K562 (cell line): Measurements from ENCODE around the gene NR1H3. TPM values are rescaled to one million over a fixed set of nuclear protein-coding genes. Genes with fewer than 3 reads are reported as not detected.

Experiments
- BDP1 ChIP-seq: IDR thresholded peaks from 3 replicates; pipeline ENCODE4 v1.6.1; 2011; ENCODE audit not compliant: insufficient read length, insufficient read depth
- CC2D1A ChIP-seq: fragments of 450-650 bp; IDR thresholded peaks from 2 replicates; pipeline ENCODE4 v1.6.1; 2017; ENCODE audit warnings: mild to moderate bottlenecking
- CREB5 ChIP-seq: fragments of 250-450 bp; sonication (Bioruptor Pico); IDR thresholded peaks from 2 replicates; pipeline ENCODE4 v1.5.0; 2020; ENCODE audit warnings: mild to moderate bottlenecking
- FOXA1 ChIP-seq: fragments of 450-650 bp; IDR thresholded peaks from 2 replicates; pipeline ENCODE4 v1.6.1; 2016; ENCODE audit warnings: mild to moderate bottlenecking, borderline replicate concordance
- GTF2F1 ChIP-seq: IDR thresholded peaks from 2 replicates; pipeline ENCODE4 v1.6.1; 2011; ENCODE audit warnings: low read depth, low read length, improper control_type of control experiment
- HSF4 ChIP-seq: fragments of 250-450 bp; sonication (Bioruptor Pico); IDR thresholded peaks from 2 replicates; pipeline ENCODE4 v2.1.2; 2022; ENCODE audit warnings: mild to moderate bottlenecking, moderate library complexity, borderline replicate concordance
- MAZ ChIP-seq, 2 experiments: fragments of 450-650 bp in 1 of 2; sonication (generic) in 1 of 2; formaldehyde crosslinking; IDR thresholded peaks in 1 of 2; conservative IDR thresholded peaks in 1 of 2; 2 replicates each; pipeline versions ENCODE4 v1.4.0 to v1.5.0; 2020; ENCODE audit warnings: mild to moderate bottlenecking in 1 of 2, missing genetic modification reagents in 1 of 2
- MYBL2 ChIP-seq, 2 experiments: fragments of 450-650 bp in 1 of 2; sonication (generic) in 1 of 2; formaldehyde crosslinking in 1 of 2; IDR thresholded peaks; 2 replicates each; pipeline versions ENCODE4 v1.6.1 to v1.8.1; 2017 to 2022; ENCODE audit warnings: borderline replicate concordance in 1 of 2, inconsistent platforms in 1 of 2, low read depth in 1 of 2, mild to moderate bottlenecking in 1 of 2, missing genetic modification reagents in 1 of 2, moderate library complexity in 1 of 2
- POU5F1 ChIP-seq: fragments of 150-350 bp; IDR thresholded peaks from 2 replicates; pipeline ENCODE4 v1.6.1; 2014; ENCODE audit warnings: borderline replicate concordance, low read length, low read depth, mild to moderate bottlenecking; ENCODE audit not compliant: partially characterized antibody
- SFPQ ChIP-seq: fragments of 200-400 bp; formaldehyde crosslinking; IDR thresholded peaks from 2 replicates; pipeline ENCODE4 v1.6.1; 2017; ENCODE audit warnings: mild to moderate bottlenecking, low read depth, low read length, moderate library complexity
- SLC30A9 ChIP-seq: fragments of 250-450 bp; sonication (Bioruptor Pico); IDR thresholded peaks from 2 replicates; pipeline ENCODE4 v1.8.0; 2022; ENCODE audit warnings: mild to moderate bottlenecking, moderate library complexity
- SRSF1 ChIP-seq: fragments of 200-400 bp; formaldehyde crosslinking; IDR thresholded peaks from 2 replicates; pipeline ENCODE4 v1.6.1; 2017; ENCODE audit warnings: mild to moderate bottlenecking, low read depth, low read length, moderate library complexity
- STAT5B ChIP-seq: fragments of 250-450 bp; sonication (Bioruptor Pico); IDR thresholded peaks from 2 replicates; pipeline ENCODE4 v1.8.0; 2021; ENCODE audit warnings: mild to moderate bottlenecking, inconsistent platforms
- TCFL5 ChIP-seq: fragments of 250-450 bp; sonication (Bioruptor Pico); conservative IDR thresholded peaks from 2 replicates; pipeline ENCODE4 v1.6.1; 2021; ENCODE audit warnings: mild to moderate bottlenecking, moderate library complexity, matching md5 sums
- TEAD4 ChIP-seq, 2 experiments: sonication (generic) in 1 of 2; formaldehyde crosslinking in 1 of 2; IDR thresholded peaks; 2 replicates each; pipeline versions ENCODE4 v1.6.1 to v1.8.0; 2012 to 2022; ENCODE audit warnings: borderline replicate concordance in 1 of 2, inconsistent platforms in 1 of 2, low read length in 1 of 2, mild to moderate bottlenecking in 1 of 2, missing genetic modification reagents in 1 of 2
- ZFP1 ChIP-seq: fragments of 450-650 bp; formaldehyde crosslinking; IDR thresholded peaks from 2 replicates; pipeline ENCODE4 v1.4.0; 2020; ENCODE audit warnings: mild to moderate bottlenecking, mixed read lengths
- ZNF253 ChIP-seq: fragments of 250-450 bp; sonication (Bioruptor Pico); conservative IDR thresholded peaks from 2 replicates; pipeline ENCODE4 v1.6.1; 2021; ENCODE audit warnings: mild to moderate bottlenecking
- ZNF609 ChIP-seq: sonication (generic); formaldehyde crosslinking; IDR thresholded peaks from 2 replicates; pipeline ENCODE4 v1.8.1; 2023; ENCODE audit warnings: missing genetic modification reagents, mild to moderate bottlenecking, borderline replicate concordance
- polyA plus RNA-seq, 8 experiments: library from polyadenylated mRNA; depleted of rRNA in 4 of 8; stranded (reverse) in 5 of 8; unstranded in 3 of 8; fragments of >200 nt; fragmentation: Nextera tagmentation in 2 of 8; fragmentation: Illumina TruSeq in 1 of 8; extraction: Ambion mirVana in 2 of 8; extraction: Trizol in 1 of 8; gene quantifications; 2 replicates each; pipeline versions ENCODE4 v1.2.1 to v1.2.3, GENCODE V29; 2011 to 2014; ENCODE audit warnings: inconsistent platforms in 1 of 8, missing spikeins in 1 of 8
- total RNA-seq, 7 experiments: library from RNA; depleted of rRNA in 6 of 7; stranded (reverse); fragments of >200 nt in 6 of 7; fragmentation: Illumina TruSeq in 2 of 7; extraction: Trizol in 2 of 7; gene quantifications; 2 replicates each; pipeline versions ENCODE4 v1.2.1 to v1.2.3, GENCODE V29; 2011 to 2021; ENCODE audit warnings: low replicate concordance in 1 of 7

Gene NR1H3
- total and polyA plus RNA-seq, 9 of the 15 experiments (the other 6 are each of a cell fraction or from before 2014, with no cell fraction given), result 8.2 to 26.0 (median 11.9) TPM

- TF ChIP-seq CREB5 (CRISPR knock-in tag) (0 out of 2 replicates have a peak, but pooled peaks have one; percentile 65), FOXA1 (no peak), ZFP1 (CRISPR knock-in tag) (no peak), SFPQ (no peak), CC2D1A (peak; percentile 14; the same call in 1 of the 2 replicates), BDP1 (no peak), ZNF253 (CRISPR knock-in tag) (no peak), HSF4 (CRISPR knock-in tag) (no peak), MAZ (CRISPR knock-in tag; conservative IDR thresholded peaks at IDR 0.05 in 1 of 2, IDR thresholded peaks at IDR 0.05 in 1 of 2) (peak in 1 of 2 experiments; percentile 79; a peak in 3 of 4 replicates), SLC30A9 (CRISPR knock-in tag) (no peak), GTF2F1 (peak; percentile 79; the same call in 1 of the 2 replicates), ZNF609 (CRISPR knock-in tag) (no peak), MYBL2 (IDR thresholded peaks at IDR 0.05; ENCODE audit: low read depth) (peak; percentile 74), MYBL2 (CRISPR knock-in tag; IDR thresholded peaks at IDR 0.05; ENCODE audit: borderline replicate concordance) (no peak), SRSF1 (no peak), TCFL5 (CRISPR knock-in tag) (no peak), POU5F1 (peak; percentile 28), STAT5B (CRISPR knock-in tag) (no peak), TEAD4 (IDR thresholded peaks at IDR 0.05; ENCODE audit: low read length) (peak; percentile 63), TEAD4 (CRISPR knock-in tag; IDR thresholded peaks at IDR 0.05; ENCODE audit: borderline replicate concordance) (no peak)
These were observed 9.0 kb upstream of the NR1H3 start, which contains the start of gene ACP2 (continued) for GRCh38 chr11:47248664-47249377.
